CD4-positive, alpha-beta T cell treated with Interleukin-6 for 4 hours (primary cell): ENCODE data around the gene DIAPH1.

ENCODE experiments used
- DNase-seq: peaks from one replicate; pipeline ENCODE4 v3.0.0-alpha.2; 2020; ENCODE audit warnings: mixed read lengths

The DIAPH1 gene

GRCh38 chr5:141517312-141517711 lies 101.5 kb downstream of the DIAPH1 start:
- DNase-seq, result no peak

DNA sequence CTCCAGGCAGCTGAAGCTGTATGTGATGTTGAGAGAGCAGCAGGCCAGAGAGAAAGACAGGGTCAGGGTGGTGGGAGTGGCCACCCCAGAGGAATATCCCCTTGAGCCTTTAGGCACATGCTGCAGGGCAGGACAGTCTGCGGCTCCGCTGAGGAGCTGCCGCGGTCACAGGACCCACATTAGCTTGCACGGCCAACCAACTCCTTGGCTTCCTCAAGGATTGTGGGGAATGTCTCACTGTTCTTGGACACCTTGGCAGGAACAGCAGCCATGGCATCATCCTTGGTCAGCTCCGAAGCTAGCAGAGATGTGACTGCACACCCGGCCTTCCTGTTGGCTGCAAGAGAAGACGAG lies 102.2 kb downstream of the DIAPH1 start:
- DNase-seq, result no peak

- DNase-seq, result no peak
These were observed 102.7 kb downstream of the DIAPH1 start for GRCh38 chr5:141515946-141516671.

- no peak for DNase-seq
These were observed 103.7 kb downstream of the DIAPH1 start for GRCh38 chr5:141515141-141515540.

DNA sequence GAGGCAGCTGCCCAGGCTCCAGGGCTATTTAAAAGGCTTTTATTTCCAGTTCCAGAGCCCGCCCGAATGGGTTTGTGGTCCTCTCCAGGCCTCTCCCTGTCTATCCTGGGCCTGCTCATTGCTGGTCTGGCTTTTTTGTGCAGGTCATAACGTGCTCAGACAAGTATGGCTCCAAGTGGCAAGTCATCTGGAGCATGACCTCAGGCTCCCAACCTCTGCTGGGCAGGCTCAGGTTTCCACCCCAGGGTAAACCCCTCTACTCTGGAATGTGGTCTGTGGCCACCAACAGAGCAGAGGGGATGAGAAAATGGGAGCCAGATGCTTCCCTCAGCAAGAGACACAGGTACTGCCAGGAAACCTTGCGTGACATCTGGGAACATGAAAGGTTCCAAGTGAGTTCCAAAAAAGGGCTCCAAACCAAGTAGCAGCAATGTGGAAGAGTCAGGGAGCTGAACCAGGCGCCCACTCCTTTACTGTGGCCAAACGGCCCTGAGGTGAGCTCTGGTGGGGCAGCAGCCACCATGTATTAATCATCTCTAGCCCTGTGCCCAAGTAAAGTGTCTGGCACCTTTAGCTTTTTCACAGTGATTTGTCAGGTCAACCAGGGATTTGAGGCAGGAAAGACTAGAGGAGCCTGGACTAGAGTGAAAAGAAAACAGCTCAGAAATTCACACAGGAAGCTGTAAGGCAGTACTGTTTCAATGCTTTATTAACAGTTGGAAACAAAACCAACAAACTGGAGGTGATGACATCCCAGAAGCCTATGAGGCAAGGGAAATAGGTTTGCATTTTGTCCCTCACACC lies 104.3 kb downstream of the DIAPH1 start:
- DNase-seq, result no peak

- peak; percentile 60 for DNase-seq
These were observed 105.0 kb downstream of the DIAPH1 start for GRCh38 chr5:141513627-141514329.

GRCh38 chr5:141512911-141513626 lies 105.7 kb downstream of the DIAPH1 start:
- DNase-seq, result peak; percentile 53

DNA sequence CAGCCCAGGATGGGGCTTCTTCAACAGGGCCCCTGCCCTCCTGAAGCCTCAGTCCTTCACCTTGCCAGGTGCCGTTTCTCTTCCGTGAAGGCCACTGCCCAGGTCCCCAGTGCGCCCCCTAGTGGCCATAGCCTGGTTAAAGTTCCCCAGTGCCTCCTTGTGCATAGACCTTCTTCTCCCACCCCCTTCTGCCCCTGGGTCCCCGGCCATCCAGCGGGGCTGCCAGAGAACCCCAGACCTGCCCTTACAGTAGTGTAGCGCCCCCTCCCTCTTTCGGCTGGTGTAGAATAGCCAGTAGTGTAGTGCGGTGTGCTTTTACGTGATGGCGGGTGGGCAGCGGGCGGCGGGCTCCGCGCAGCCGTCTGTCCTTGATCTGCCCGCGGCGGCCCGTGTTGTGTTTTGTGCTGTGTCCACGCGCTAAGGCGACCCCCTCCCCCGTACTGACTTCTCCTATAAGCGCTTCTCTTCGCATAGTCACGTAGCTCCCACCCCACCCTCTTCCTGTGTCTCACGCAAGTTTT lies 106.3 kb downstream of the DIAPH1 start:
- peak; percentile 89 for DNase-seq

DNA sequence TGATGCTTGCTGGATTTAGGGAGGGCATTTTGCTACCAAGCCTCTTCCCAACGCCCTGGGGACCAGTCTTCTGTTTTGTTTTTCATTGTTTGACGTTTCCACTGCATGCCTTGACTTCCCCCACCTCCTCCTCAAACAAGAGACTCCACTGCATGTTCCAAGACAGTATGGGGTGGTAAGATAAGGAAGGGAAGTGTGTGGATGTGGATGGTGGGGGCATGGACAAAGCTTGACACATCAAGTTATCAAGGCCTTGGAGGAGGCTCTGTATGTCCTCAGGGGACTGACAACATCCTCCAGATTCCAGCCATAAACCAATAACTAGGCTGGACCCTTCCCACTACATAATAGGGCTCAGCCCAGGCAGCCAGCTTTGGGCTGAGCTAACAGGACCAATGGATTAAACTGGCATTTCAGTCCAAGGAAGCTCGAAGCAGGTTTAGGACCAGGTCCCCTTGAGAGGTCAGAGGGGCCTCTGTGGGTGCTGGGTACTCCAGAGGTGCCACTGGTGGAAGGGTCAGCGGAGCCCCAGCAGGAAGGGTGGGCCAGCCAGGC lies 107.0 kb downstream of the DIAPH1 start:
- DNase-seq, result no peak

GRCh38 chr5:141510850-141511601 lies 107.8 kb downstream of the DIAPH1 start:
- DNase-seq, result no peak

DNA sequence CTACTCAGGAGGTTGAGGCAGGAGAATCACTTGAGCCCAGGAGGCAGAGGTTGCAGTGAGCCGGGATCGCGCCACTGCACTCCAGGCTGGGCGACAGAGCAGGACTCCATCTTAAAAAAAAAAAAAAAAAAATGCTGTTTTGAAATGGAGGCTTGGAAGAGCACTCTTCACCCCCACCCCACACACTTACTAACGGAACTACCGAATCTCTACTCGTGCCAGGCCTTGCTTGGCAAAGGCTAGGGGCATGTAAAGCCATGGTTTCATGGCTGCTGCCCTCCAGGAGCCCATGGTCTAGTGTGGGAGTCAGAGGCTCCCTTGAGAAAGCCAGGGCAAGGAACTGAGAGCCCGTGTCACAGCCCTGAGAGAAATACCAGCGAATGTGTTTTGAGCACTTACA lies 108.6 kb downstream of the DIAPH1 start:
- no peak for DNase-seq

GRCh38 chr5:141508798-141509611 lies 109.8 kb downstream of the DIAPH1 start:
- no peak for DNase-seq

- no peak for DNase-seq
These were observed 110.4 kb downstream of the DIAPH1 start for GRCh38 chr5:141508440-141508797.

- no peak for DNase-seq
These were observed 111.3 kb downstream of the DIAPH1 start for GRCh38 chr5:141507387-141508091.

- no peak for DNase-seq
These were observed 112.2 kb downstream of the DIAPH1 start for GRCh38 chr5:141506381-141507155.

DNA sequence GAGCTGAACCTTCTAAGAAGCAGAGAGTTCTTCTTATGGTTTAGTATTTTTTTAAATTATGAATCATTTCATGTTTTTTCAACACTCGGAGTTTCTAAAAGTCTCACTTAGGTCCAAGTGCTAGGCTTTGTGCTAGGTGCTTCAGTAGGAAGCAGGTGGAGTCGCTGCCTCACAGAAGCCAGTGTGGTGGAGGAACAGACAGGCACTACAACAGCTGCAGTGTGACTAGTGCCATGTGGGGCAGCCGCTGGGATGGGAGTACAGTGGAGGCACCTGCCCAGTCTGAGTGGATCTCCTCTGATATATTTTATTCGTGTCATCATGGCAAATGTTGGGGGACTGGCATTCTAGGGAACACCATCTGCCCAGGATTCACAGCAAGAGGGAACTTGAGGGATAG lies 114.6 kb downstream of the DIAPH1 start:
- DNase-seq, result no peak

GRCh38 chr5:141503681-141504080 lies 115.1 kb downstream of the DIAPH1 start:
- no peak for DNase-seq

DNA sequence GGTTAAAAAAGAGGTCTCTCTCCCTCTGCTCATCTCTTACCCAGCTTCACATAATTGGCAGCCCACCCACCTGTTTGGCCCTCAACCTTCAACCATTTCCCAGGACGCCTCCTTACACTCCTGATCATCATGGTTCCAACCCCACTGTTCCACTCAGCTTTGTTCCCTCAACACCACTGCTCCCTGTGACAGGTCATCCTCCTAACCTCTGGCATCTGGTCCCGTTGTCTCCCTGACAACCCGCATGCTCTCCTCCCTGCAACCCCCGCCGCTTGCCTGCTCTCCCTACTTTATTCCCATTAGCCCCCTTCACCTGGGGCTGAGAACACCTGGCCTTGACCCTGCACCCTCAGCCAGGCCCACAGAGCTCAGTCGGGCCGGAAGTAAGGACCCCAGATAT lies 117.0 kb downstream of the DIAPH1 start:
- no peak for DNase-seq

DNA sequence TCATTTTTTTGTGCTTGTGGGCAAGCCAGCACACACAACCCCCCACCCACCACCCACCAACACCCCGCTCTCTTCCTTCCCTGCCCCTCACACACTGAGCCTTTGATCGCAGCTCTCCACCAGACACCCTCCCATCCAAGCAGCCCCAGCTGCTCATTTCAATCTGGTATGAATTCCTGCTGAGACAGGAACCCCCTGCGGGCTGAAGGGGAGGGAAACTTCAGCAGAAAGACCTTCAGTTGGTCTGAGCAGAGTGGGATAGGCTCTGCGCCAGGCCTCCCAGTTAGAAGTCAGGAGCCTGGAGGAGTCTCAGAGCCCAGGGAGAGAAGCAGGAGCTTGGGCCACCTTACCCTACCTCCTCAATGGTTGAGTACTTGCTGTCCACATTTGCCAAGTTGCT lies 122.8 kb downstream of the DIAPH1 start:
- no peak for DNase-seq

GRCh38 chr5:141495453-141495811 lies 123.4 kb downstream of the DIAPH1 start:
- DNase-seq, result no peak
